ENCODE data around the gene FREM3.

Gene FREM3

DNA sequence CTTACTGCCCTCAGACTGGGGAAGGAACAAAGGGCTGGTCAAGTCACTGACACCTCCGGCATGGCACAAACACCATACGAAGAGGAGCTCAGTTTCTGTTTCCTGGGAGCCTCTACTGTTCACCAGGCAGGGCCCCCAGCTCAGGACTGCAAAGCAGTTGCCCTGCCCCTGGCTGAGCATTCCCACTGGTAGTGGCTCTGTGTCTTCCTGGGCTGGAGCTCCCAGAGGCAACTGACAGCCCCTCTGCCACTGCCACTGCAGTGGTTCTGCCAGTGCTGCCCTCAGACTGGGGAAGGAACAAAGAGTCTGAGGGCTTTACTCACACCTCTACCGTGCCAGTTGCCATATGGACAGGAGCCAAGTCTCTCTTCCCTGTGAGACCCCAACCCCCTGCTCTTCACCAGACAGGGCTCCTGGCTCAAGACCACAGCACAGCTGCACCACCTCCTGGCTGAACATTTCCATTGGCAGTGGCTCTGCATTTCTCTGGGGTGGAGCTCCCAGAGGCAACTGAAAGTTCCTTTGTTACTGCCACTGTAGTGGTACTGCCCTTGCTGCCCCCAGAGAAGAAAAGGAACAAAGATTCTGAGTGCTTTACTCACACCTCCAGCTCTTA is 119.0 kb downstream of the FREM3 start:
- Histone ChIP-seq H3K9me3 (ENCODE audit: control insufficient read depth, low read length) (peaks cover 19% of the 10 kb centered on the region), H3K4me1 (ENCODE audit: control insufficient read depth, insufficient read depth, low read length) (no peaks in the 10 kb centered on the region), H3K27me3 (replicated peaks; ENCODE audit: control insufficient read depth, insufficient read depth, low read length) (no peaks in the 10 kb centered on the region), H3K36me3 (ENCODE audit: control insufficient read depth, insufficient read depth, low read length, severe bottlenecking) (peaks cover 6% of the 10 kb centered on the region), H3K4me3 (ENCODE audit: low read length) (no peak overlapping the region), H3K9ac (ENCODE audit: low read length) (no peak overlapping the region)
- no peak for DNase-seq (ENCODE audit: low read depth)

DNA sequence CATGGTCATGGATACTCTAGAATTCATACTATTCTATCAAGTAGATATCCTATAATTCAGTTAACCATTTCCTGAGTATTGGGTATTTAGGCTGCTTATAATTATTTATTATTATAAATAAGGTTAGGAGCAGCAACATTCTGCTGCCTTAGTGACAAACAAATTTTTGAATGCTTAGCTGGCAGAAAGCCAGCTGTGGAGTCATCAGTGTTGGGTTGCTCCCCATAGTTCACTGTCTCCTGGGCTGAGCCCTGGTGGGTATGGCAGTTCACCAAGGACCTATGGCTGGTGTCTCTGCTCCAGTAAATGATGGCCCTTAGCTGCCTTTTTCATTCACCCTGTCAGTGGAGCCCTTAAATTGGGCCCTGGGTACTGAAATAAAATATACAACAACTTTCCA is 125.1 kb downstream of the FREM3 start:
- Histone ChIP-seq H3K36me3 (ENCODE audit: control insufficient read depth, insufficient read depth, low read length, severe bottlenecking) (peaks cover 12% of the 10 kb centered on the region), H3K9me3 (ENCODE audit: control insufficient read depth, low read length) (no peaks in the 10 kb centered on the region), H3K9ac (ENCODE audit: low read length) (no peak overlapping the region), H3K4me3 (ENCODE audit: low read length) (no peak overlapping the region), H3K4me1 (ENCODE audit: control insufficient read depth, insufficient read depth, low read length) (no peaks in the 10 kb centered on the region), H3K27me3 (replicated peaks; ENCODE audit: control insufficient read depth, insufficient read depth, low read length) (no peaks in the 10 kb centered on the region)
- no peak for DNase-seq (ENCODE audit: low read depth)

DNA sequence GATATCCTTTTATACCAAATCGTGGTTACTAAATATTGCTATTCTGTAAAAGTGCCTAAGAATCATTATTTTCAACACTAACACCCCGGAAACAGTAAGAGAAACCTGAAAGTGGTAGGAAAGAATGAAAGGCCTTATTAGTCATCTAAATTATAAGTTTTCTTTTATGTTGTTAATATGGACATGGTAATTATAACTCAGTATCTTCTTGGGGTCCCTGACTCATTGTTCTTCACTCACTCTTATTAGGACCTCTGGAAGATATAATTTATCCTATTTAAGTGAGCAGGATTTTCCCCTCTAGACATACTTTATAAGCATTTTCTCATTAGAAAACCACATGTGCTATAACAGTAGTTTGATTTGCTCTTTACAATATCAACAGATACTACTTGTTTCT is 136.0 kb downstream of the FREM3 start:
- no peaks in the 10 kb centered on the region for H3K9me3 ChIP-seq (ENCODE audit: control insufficient read depth, low read length)
- no peak overlapping the region for H3K4me3 ChIP-seq (ENCODE audit: low read length)
- no peak for DNase-seq (ENCODE audit: low read depth)
- no peaks in the 10 kb centered on the region for H3K36me3 ChIP-seq (ENCODE audit: control insufficient read depth, insufficient read depth, low read length, severe bottlenecking)
- no peak overlapping the region for H3K9ac ChIP-seq (ENCODE audit: low read length)
- no peaks in the 10 kb centered on the region for H3K27me3 ChIP-seq (replicated peaks; ENCODE audit: control insufficient read depth, insufficient read depth, low read length)
- H3K4me1 ChIP-seq (ENCODE audit: control insufficient read depth, insufficient read depth, low read length): peaks cover 7% of the 10 kb centered on the region

DNA sequence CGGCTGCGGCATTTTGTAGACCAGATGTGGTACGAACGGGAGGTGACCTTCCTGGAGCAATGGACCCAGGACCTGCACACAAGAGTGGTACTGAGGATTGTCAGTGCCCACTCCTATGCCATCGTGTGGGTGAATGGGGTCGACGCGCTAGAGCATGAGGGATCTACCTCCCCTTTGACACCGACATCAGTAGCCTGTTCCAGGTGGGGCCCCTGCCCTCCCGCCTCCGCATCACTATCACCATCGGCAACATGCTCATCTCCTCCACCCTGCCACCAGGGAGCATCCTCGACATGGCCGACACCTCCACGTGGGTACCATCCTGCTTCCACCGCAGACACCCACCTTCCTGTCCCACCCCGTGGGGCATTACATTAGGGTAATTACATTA is 140.7 kb downstream of the FREM3 start:
- H3K9me3 ChIP-seq (ENCODE audit: control insufficient read depth, low read length): no peaks in the 10 kb centered on the region
- peak overlapping the region; percentile 94 for H3K4me3 ChIP-seq (ENCODE audit: low read length)
- no peaks in the 10 kb centered on the region for H3K27me3 ChIP-seq (replicated peaks; ENCODE audit: control insufficient read depth, insufficient read depth, low read length)
- peaks cover 16% of the 10 kb centered on the region for H3K4me1 ChIP-seq (ENCODE audit: control insufficient read depth, insufficient read depth, low read length)
- no peak for DNase-seq (ENCODE audit: low read depth)
- H3K9ac ChIP-seq (ENCODE audit: low read length): peak overlapping the region; percentile 76
- H3K36me3 ChIP-seq (ENCODE audit: control insufficient read depth, insufficient read depth, low read length, severe bottlenecking): peaks cover 9% of the 10 kb centered on the region

DNA sequence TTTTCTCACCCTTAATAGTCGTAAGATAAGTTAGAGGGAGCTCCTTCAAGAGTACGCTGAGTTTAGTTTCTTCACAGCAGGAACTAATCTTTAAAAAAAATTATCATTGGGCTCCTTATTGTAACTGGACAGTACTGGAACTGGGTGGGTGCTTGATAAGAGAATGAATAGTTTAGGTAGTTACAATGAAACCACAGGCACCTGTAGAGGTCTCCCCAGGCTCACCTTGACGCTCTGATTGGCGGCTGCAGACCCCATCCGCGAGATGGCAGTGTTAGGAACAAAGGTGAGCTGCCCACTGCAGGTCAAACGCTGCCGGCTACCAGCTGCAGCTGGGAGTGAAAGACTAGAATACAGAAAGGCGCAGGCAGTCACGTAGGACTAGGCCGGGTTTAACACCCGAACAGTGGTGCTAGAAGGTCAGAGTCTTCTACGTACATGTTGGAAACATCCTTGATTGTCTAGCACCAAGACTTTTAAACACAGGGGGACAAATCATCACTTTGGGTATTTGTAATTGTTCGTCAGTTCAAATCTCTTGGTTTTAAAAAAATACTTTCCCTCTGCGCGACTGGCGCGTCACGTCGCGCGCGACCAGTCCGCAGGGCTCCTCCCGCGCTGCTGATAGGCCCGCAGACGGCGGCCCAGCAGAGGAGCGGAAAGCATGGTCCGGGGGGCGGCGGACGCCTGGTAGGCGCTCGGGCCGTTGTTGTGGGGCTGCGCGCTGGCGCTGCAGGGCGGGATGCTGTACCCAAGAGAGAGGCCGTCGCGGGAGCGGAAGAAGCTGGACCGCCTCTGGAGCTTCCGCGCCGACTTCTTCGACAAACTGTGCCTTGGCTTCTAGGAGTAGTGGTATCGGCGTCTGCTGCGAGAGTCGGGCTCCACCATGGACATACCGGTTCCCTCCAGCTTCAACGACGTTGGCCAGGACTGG is 141.4 kb downstream of the FREM3 start:
- H3K27me3 ChIP-seq (replicated peaks; ENCODE audit: control insufficient read depth, insufficient read depth, low read length): no peaks in the 10 kb centered on the region
- H3K9ac ChIP-seq (ENCODE audit: low read length): peak overlapping the region; percentile 76
- DNase-seq (ENCODE audit: low read depth): peak; percentile 72
- no peaks in the 10 kb centered on the region for H3K9me3 ChIP-seq (ENCODE audit: control insufficient read depth, low read length)
- peaks cover 16% of the 10 kb centered on the region for H3K4me1 ChIP-seq (ENCODE audit: control insufficient read depth, insufficient read depth, low read length)
- H3K4me3 ChIP-seq (ENCODE audit: low read length): peak overlapping the region; percentile 94
- peaks cover 16% of the 10 kb centered on the region for H3K36me3 ChIP-seq (ENCODE audit: control insufficient read depth, insufficient read depth, low read length, severe bottlenecking)

- Histone ChIP-seq H3K9ac (ENCODE audit: low read length) (peak overlapping the region; percentile 76), H3K27me3 (replicated peaks; ENCODE audit: control insufficient read depth, insufficient read depth, low read length) (no peaks in the 10 kb centered on the region), H3K4me3 (ENCODE audit: low read length) (peak overlapping the region; percentile 94), H3K36me3 (ENCODE audit: control insufficient read depth, insufficient read depth, low read length, severe bottlenecking) (peaks cover 24% of the 10 kb centered on the region), H3K4me1 (ENCODE audit: control insufficient read depth, insufficient read depth, low read length) (peaks cover 16% of the 10 kb centered on the region), H3K9me3 (ENCODE audit: control insufficient read depth, low read length) (no peaks in the 10 kb centered on the region)
- no peak for DNase-seq (ENCODE audit: low read depth)
These were observed 142.2 kb downstream of the FREM3 start for GRCh38 chr4:143558286-143558685.

- no peaks in the 10 kb centered on the region for H3K9me3 ChIP-seq (ENCODE audit: control insufficient read depth, low read length)
- peaks cover 14% of the 10 kb centered on the region for H3K4me1 ChIP-seq (ENCODE audit: control insufficient read depth, insufficient read depth, low read length)
- no peak for DNase-seq (ENCODE audit: low read depth)
- no peak overlapping the region for H3K4me3 ChIP-seq (ENCODE audit: low read length)
- no peaks in the 10 kb centered on the region for H3K27me3 ChIP-seq (replicated peaks; ENCODE audit: control insufficient read depth, insufficient read depth, low read length)
- H3K36me3 ChIP-seq (ENCODE audit: control insufficient read depth, insufficient read depth, low read length, severe bottlenecking): peaks cover 50% of the 10 kb centered on the region
- no peak overlapping the region for H3K9ac ChIP-seq (ENCODE audit: low read length)
These were observed 144.8 kb downstream of the FREM3 start for GRCh38 chr4:143555676-143556075.

DNA sequence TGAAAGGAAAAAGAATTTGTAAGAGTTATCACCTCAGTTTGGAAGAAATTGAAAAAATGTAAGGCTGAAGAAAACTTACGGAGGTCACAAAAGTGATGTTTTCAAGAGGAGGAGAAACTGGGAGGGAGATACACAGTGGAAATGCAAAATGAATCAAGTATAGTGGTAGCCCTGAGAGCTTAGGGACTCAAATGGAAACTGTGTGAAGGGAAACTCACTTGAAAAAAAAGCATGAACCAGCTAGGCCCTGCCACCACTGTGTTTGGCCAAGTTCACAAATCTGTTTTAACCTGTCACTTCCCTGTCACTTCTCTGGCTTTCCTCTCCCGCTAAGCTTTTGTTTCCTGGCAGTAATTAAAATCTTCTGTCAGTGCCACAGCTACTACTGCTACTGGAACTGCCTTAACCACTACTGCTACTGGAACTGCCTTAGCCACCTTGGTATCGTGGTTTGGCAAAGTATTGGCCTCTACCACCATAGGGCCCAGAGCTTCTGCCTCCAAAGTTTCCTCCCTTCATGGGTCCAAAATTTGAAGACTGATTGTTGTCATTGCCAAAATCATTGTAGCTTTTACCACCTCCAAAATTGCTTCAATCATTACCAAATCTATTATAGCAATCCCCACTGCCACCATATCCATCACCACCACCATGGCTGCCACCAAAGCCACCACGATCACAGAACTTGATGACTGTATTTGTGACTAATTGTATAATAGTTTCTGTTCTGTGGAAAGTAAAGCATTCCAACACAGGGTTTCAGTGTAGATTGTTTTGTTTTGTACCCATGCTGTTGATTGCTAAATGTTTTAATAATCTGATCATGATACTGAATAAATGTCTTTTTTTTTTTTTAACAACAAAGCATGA is 145.5 kb downstream of the FREM3 start:
- no peak overlapping the region for H3K4me3 ChIP-seq (ENCODE audit: low read length)
- H3K9me3 ChIP-seq (ENCODE audit: control insufficient read depth, low read length): no peaks in the 10 kb centered on the region
- no peak for DNase-seq (ENCODE audit: low read depth)
- peaks cover 57% of the 10 kb centered on the region for H3K36me3 ChIP-seq (ENCODE audit: control insufficient read depth, insufficient read depth, low read length, severe bottlenecking)
- H3K4me1 ChIP-seq (ENCODE audit: control insufficient read depth, insufficient read depth, low read length): peaks cover 10% of the 10 kb centered on the region
- H3K9ac ChIP-seq (ENCODE audit: low read length): no peak overlapping the region
- no peaks in the 10 kb centered on the region for H3K27me3 ChIP-seq (replicated peaks; ENCODE audit: control insufficient read depth, insufficient read depth, low read length)

- no peak overlapping the region for H3K9ac ChIP-seq (ENCODE audit: low read length)
- no peak for DNase-seq (ENCODE audit: low read depth)
- H3K27me3 ChIP-seq (replicated peaks; ENCODE audit: control insufficient read depth, insufficient read depth, low read length): no peaks in the 10 kb centered on the region
- H3K9me3 ChIP-seq (ENCODE audit: control insufficient read depth, low read length): no peaks in the 10 kb centered on the region
- H3K4me3 ChIP-seq (ENCODE audit: low read length): no peak overlapping the region
- H3K4me1 ChIP-seq (ENCODE audit: control insufficient read depth, insufficient read depth, low read length): no peaks in the 10 kb centered on the region
- peaks cover 100% of the 10 kb centered on the region for H3K36me3 ChIP-seq (ENCODE audit: control insufficient read depth, insufficient read depth, low read length, severe bottlenecking)
These were observed 150.5 kb downstream of the FREM3 start for GRCh38 chr4:143549928-143550327.

DNA sequence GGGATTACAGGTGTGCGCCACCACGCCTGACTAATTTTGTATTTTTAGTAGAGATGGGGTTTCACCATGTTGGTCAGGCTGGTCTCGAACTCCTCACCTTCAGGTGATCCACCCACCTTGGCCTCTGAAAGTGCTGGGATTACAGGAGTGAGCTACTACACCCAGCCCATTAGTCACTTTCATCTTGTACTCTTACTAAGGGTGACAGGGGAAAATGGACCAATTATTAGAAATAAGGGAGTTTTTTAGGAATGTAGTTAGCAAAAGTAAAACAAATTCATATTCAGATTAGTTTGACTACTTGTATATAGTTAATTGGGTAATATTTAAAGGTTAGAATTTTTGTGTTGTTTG is 160.8 kb downstream of the FREM3 start:
- H3K4me1 ChIP-seq (ENCODE audit: control insufficient read depth, insufficient read depth, low read length): no peaks in the 10 kb centered on the region
- H3K4me3 ChIP-seq (ENCODE audit: low read length): no peak overlapping the region
- no peak for DNase-seq (ENCODE audit: low read depth)
- H3K27me3 ChIP-seq (replicated peaks; ENCODE audit: control insufficient read depth, insufficient read depth, low read length): no peaks in the 10 kb centered on the region
- H3K36me3 ChIP-seq (ENCODE audit: control insufficient read depth, insufficient read depth, low read length, severe bottlenecking): peaks cover 98% of the 10 kb centered on the region
- H3K9me3 ChIP-seq (ENCODE audit: control insufficient read depth, low read length): no peaks in the 10 kb centered on the region
- no peak overlapping the region for H3K9ac ChIP-seq (ENCODE audit: low read length)

Data from adipocyte (in vitro differentiated cells).